AG08396 (cell line): ENCODE measurements around the gene ACADL.
"Not testable (repeated sequence)": the region's sequence is repeated elsewhere in the genome, so short reads cannot be mapped to it uniquely, and the experiment has no call there.

Experiments
- DNase-seq: peaks from one replicate; pipeline ENCODE4 v3.0.0; 2012; ENCODE audit warnings: low spot score, mixed read lengths

Gene ACADL

GRCh38 chr2:210199854-210200253 is 25.4 kb downstream of the ACADL start:
- no peak for DNase-seq

GRCh38 chr2:210199186-210199765 is 26.0 kb downstream of the ACADL start:
- DNase-seq, result peak; percentile 17

- DNase-seq, result no peak
Measured at GRCh38 chr2:210198326-210198725, 26.9 kb downstream of the ACADL start.

DNA sequence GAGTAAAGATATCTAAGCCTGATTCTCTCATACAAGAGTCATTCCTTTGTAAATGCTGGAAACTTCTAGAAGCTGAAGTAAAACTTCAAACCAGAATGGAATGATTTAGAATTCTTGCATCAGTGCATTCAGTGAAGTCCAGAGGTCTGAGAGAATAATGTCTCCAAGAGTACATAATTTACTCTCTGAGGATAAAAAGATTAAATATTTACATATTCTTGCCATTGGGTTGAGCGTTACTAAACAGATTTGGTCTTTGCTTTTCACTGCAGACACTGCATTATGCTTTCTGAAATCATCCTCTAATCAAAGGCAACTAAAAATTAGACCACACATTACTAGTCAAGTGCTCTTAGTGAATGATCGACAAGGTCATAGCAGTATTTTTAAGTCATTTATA is 27.5 kb downstream of the ACADL start:
- no peak for DNase-seq

DNA sequence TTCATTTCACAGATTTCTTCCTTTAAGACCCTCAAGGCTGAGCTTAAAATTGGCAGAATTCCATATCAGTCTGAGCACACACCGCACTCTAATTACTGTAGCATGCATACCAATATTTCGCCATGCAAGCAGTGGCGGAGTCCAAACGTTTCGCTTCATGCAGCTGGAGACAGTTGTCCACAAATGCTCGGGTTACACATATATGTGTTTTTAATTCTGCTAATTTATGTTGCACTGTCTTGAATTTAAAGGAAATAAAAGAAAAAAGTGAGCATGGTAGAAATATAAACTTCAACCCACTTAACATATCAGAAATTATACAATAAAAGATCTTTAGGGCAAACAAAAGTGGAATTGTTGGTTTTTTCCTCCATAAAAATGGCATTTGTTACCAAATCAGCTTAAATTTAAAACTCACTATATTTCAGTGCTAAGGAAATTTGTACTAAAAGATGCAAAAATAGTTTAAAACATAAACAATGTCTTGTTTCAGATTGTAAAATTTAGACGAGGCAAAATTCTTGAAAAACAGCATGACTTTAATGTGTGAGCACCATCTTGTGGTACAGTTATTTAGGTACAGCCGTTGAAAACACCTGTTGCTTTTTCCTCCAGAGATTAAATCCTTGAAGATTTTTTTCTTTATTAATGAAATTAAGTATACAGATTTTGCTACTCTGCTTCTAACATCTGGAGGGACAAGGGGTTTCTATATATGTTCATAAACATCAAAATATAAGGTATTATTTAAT is 30.0 kb downstream of the ACADL start:
- DNase-seq, result peak; percentile 30

- DNase-seq, result no peak
Measured at GRCh38 chr2:210190345-210190744, 34.9 kb downstream of the ACADL start.

- DNase-seq, result no peak
Measured at GRCh38 chr2:210189452-210190138, 35.7 kb downstream of the ACADL start.

GRCh38 chr2:210188755-210189154 is 36.5 kb downstream of the ACADL start:
- DNase-seq, result no peak

DNA sequence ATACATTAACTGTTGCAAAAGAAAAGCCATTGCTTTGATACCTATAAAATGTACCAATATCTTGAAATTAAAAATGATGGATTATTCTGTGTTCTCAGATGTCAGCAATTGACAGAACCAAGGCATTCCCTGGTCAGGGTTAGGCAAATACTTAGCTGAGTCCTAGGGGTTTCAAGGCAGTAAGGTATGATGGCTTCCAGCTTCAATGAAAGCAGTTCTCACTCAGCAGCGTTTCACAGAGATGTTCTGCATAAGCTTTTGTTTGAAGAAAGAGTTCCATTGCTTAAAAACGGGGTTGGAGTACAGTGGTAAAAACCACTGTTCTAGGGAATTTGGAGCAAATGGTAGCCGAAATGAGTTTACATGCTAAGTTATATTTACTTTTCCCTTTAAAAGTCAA is 37.1 kb downstream of the ACADL start:
- no peak for DNase-seq

DNA sequence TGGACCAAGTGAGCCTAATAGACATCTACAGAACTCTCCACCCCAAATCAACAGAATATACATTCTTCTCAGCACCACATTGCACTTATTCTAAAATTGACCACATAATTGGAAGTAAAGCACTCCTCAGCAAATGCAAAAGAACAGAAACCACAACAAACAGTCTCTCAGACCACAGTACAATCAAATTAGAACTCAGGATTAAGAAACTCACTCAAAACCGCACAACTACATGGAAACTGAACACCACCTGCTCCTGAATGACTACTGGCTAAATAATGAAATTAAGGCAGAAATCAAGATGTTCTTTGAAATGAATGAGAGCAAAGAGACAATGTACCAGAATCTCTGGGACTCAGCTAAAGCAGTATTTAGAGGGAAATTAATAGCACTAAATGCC is 41.3 kb downstream of the ACADL start:
- DNase-seq, result not testable (repeated sequence)

DNA sequence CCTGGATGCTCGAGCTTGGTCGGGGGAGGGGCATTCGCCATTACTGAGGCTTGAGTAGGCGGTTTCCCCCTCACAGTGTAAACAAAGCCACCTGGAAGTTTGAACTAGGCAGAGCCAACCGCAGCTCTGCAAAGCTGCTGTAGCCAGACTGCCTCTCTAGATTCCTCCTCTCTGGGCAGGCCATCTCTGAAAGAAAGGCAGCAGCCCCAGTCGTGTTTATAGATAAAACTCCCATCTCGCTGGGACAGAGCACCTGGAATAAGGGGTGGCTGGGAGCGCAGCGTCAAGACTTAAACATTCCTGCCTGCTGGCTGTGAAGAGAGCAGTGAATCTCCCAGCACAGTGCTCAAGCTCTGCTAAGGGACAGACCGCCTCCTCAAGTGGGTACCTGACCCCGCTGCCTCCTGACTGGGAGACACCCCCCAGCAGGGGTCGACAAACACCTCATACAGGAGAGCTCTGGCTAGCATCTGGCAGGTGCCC is 43.6 kb downstream of the ACADL start:
- DNase-seq, result not testable (repeated sequence)

DNA sequence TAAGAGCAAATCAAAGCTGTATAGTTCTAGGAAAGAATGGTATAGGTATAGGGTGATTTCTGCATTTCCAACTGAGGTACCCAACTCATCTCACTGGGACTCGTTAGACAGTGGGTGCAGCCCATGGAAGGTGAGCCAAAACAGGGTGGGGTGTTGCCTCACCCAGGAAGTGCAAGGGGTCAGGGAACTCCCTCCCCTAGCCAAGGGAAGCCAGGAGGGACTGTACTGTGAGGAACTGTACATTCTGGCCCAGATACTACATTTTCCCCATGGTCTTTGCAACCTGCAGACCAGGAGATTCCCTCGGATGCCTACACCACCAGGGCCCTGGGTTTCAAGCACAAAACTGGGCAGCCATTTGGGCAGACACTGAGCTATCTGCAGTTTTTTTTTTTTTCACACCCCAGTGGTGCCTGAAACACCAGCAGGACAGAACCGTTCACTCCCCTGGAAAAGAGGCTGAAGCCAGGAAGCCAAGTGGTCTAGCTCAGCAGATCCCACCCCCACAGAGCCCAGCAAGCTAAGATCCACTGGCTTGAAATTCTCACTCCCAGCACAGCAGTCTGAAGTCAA is 44.1 kb downstream of the ACADL start:
- not testable (repeated sequence) for DNase-seq

- DNase-seq, result no peak
Measured at GRCh38 chr2:210180477-210180876, 44.8 kb downstream of the ACADL start.

GRCh38 chr2:210179351-210179990 is 45.8 kb downstream of the ACADL start:
- no peak for DNase-seq

- DNase-seq, result no peak
Measured at GRCh38 chr2:210177769-210178168, 47.5 kb downstream of the ACADL start.

DNA sequence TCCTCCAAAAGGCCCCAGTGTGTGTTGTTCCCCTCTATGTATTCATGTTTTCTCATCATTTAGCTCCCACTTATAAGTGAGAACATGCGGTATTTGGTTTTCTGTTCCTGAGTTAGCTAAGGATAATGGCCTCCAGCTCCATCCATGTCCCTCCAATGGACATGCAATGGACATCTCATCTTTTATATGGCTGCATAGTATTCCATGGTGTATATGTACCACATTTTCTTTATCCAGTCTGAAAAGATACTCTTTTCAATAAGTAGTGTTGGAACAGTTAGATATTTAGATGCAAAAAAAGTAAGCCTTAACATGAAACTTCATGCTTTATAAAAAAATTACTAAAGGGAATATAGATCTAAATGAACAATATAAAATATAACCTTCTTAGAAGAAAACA is 48.1 kb downstream of the ACADL start:
- DNase-seq, result not testable (repeated sequence)

DNA sequence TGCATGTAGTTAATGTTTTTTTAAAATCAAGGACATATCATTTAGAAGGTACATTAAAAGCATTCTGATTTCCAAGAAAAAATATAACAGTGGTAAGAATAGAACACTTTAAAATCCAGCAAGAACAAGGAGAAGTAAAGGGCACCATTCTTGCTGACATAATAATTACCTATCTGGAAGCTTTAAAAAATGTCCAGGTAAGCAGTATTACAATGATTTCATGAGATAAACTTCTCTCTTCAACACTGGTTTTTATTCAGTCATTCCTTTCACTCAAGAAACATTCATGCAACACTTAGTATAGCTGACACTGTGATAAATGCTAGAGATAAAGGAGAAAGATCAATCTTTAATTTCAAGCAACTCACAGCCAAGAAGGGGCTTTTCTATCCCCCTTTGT is 51.2 kb downstream of the ACADL start:
- no peak for DNase-seq

GRCh38 chr2:210172219-210172575 is 53.0 kb downstream of the ACADL start:
- DNase-seq, result no peak

- peak; percentile 96 for DNase-seq
Measured at GRCh38 chr2:210171309-210172218, 53.7 kb downstream of the ACADL start, which contains the start of gene KANSL1L. Gene KANSL1L, minus strand, starts transcription at chr2:210171409. Its CDS starts 16,827 bp downstream, at chr2:210154582.

- peak; percentile 94 for DNase-seq
Measured at GRCh38 chr2:210170446-210171303, 54.6 kb downstream of the ACADL start.
